Ishikawa (cell line): Measurements from ENCODE around the gene DOCK7.

Source experiments
- EP300 ChIP-seq: IDR thresholded peaks from 2 replicates; pipeline ENCODE4 v1.6.1; 2012; ENCODE audit warnings: borderline replicate concordance
- FOXM1 ChIP-seq: IDR thresholded peaks from 2 replicates; pipeline ENCODE4 v1.6.1; 2012; ENCODE audit warnings: low read depth, borderline replicate concordance
- MAX ChIP-seq: IDR thresholded peaks from 2 replicates; pipeline ENCODE4 v1.6.1; 2012
- REST ChIP-seq: IDR thresholded peaks from 2 replicates; pipeline ENCODE4 v1.6.1; 2012; ENCODE audit warnings: low read depth, mild to moderate bottlenecking
- TAF1 ChIP-seq: IDR thresholded peaks from 2 replicates; pipeline ENCODE4 v1.6.1; 2012; ENCODE audit warnings: low read depth, mild to moderate bottlenecking
- TCF12 ChIP-seq: IDR thresholded peaks from 2 replicates; pipeline ENCODE4 v1.6.1; 2012; ENCODE audit warnings: low read depth
- USF1 ChIP-seq: IDR thresholded peaks from 2 replicates; pipeline ENCODE4 v1.6.1; 2012
- YY1 ChIP-seq: IDR thresholded peaks from 2 replicates; pipeline ENCODE4 v1.6.1; 2012; ENCODE audit warnings: low read depth
- ZBTB7A ChIP-seq: IDR thresholded peaks from 2 replicates; pipeline ENCODE4 v1.6.1; 2012; ENCODE audit warnings: low read depth

- TF ChIP-seq YY1 (no peak), REST (no peak), ZBTB7A (no peak), USF1 (no peak), MAX (no peak), EP300 (no peak), TAF1 (no peak), TCF12 (no peak), FOXM1 (no peak)
Observed at GRCh38 chr1:62514746-62515423, 173.3 kb downstream of the DOCK7 start.
